Colonic mucosa (tissue), 4 donors: ENCODE results near the gene RPTN. TPM values are rescaled to one million over a fixed set of nuclear protein-coding genes. Genes with fewer than 3 reads are reported as not detected.

Source experiments
- DNase-seq: peaks from one replicate; pipeline ENCODE4 v3.0.0-alpha.2; 2020
- H3K27ac ChIP-seq: fragments of 200-600 bp; one replicate; pipeline ENCODE4 v1.8.0; 2021
- H3K27me3 ChIP-seq: fragments of 200-600 bp; one replicate; pipeline ENCODE4 v1.8.0; 2021
- H3K36me3 ChIP-seq: fragments of 200-600 bp; one replicate; pipeline ENCODE4 v1.8.0; 2021
- H3K4me1 ChIP-seq: fragments of 200-600 bp; one replicate; pipeline ENCODE4 v1.8.0; 2021; ENCODE audit warnings: mild to moderate bottlenecking
- H3K4me3 ChIP-seq: fragments of 200-600 bp; one replicate; pipeline ENCODE4 v1.8.0; 2021
- H3K9ac ChIP-seq, 2 donors: one replicate each; pipeline ENCODE4 v1.7.0; 2013; ENCODE audit warnings: control low read depth in 2 of 2, low read depth in 2 of 2, low read length in 2 of 2
- H3K9me3 ChIP-seq: fragments of 200-600 bp; one replicate; pipeline ENCODE4 v1.8.0; 2021
- intact Hi-C: fragments of 100-400 bp; cut with DNase I; formaldehyde crosslinking; loops from one replicate; pipeline ENCODE4 v1.14.1; 2022
- total RNA-seq, 2 donors: library from RNA; stranded (reverse); fragmentation: NEBNext Ultra II Directional in 1 of 2; extraction: Animal tissue kit (Norgen Biotek cat#: 25700) in 1 of 2; gene quantifications; one replicate each; pipeline ENCODE4 v1.2.1, GENCODE V29; 2021
- TF ChIP-seq, protein P1 (sequence below): fragments of 200-600 bp; IDR thresholded peaks from one replicate; pipeline ENCODE4 v1.8.0; 2022; ENCODE audit warnings: antibody characterized with exemption, mild to moderate bottlenecking
- donor health status: healthy.
- donor health status: DM: no; HTN: no; CAD: no.
- donor health status: DM: no; HTN: no; CAD: no.

RPTN gene
- total RNA-seq, 2 donors from 2014 or later = not detected

DNA sequence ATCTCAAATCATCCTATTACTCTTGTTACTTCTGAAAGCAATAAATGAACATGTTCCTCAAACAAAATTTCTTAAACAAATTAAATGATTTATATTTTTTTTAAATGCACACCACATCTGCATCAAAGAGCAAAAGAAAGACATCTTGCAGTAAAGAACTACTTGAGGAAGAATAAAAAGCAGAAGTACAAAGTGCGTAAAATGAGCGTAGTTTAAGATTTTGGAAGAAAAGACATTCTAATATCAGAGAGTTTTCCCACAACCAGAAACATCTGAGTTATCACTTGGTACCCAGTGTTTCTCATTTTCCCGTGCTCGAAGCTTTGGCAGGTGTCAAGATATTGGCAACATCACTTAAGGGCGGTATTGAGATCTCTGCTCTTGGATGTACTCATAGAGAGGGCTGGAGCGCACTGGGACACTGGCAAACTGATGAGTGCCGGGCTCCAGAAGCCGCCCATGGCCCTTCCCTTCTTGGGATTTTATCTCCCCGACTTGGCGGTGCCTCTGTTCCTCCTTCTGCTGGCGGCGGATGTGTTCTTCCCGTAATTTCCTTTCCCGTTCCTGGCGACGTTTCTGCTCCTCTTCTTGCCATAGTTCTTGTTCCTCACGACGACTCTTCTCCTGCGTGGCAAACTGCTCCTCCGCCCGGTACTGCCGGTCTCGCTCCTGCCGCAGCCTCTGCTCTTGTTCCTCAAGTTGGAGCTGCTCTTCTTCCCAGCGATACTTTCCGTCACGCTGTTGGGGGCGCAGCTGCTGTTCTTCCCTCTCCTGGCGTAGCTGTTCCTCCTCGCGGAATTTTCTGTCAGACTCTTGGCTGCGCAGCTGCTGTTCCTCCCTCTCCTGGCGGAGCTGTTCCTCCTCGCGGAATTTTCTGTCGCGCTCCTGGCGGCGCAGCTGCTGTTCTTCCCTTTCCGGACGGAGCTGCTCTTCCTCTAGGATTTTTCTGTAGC, 51.7 kb downstream of the RPTN start:
- Histone ChIP-seq H3K9ac (no peak overlapping the region), H3K4me1 (peaks cover 11% of the 10 kb centered on the region)
- peak; percentile 16 for DNase-seq

DNA sequence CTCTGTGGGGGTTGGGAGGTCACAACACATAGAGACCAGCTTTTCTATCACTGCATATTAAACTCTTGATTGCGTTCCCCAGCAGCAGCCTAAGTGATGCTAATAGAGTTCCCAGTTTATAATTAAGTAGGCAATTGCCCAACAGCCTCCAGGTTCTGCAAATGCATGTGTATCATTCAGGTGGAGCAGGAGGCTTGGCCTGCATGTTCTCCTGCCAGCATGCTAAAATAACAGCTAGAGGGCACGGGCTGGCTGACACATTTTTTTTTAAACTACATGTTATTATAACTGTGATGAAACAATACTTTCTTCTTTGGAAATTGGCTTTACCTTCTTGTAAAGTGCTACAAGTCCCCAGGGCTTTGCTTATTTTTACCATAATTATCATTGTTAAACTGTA, 54.2 kb downstream of the RPTN start:
- DNase-seq = no peak
- Histone ChIP-seq H3K9ac (no peak overlapping the region), H3K4me1 (peaks cover 7% of the 10 kb centered on the region), H3K36me3 (no peaks in the 10 kb centered on the region), H3K27ac (no peak overlapping the region), H3K27me3 (peaks cover 56% of the 10 kb centered on the region), H3K4me3 (no peak overlapping the region), H3K9me3 (no peaks in the 10 kb centered on the region)
- TF ChIP-seq, protein P1, sequence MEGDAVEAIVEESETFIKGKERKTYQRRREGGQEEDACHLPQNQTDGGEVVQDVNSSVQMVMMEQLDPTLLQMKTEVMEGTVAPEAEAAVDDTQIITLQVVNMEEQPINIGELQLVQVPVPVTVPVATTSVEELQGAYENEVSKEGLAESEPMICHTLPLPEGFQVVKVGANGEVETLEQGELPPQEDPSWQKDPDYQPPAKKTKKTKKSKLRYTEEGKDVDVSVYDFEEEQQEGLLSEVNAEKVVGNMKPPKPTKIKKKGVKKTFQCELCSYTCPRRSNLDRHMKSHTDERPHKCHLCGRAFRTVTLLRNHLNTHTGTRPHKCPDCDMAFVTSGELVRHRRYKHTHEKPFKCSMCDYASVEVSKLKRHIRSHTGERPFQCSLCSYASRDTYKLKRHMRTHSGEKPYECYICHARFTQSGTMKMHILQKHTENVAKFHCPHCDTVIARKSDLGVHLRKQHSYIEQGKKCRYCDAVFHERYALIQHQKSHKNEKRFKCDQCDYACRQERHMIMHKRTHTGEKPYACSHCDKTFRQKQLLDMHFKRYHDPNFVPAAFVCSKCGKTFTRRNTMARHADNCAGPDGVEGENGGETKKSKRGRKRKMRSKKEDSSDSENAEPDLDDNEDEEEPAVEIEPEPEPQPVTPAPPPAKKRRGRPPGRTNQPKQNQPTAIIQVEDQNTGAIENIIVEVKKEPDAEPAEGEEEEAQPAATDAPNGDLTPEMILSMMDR = no peak
- intact Hi-C loops = no loop called here

More for the DNA sequence above, 51.7 kb downstream of the RPTN start:
- TF ChIP-seq, protein P1 = no peak
- Histone ChIP-seq H3K36me3 (no peaks in the 10 kb centered on the region), H3K9me3 (no peaks in the 10 kb centered on the region), H3K27ac (no peak overlapping the region), H3K27me3 (peaks cover 76% of the 10 kb centered on the region), H3K4me3 (peak overlapping the region; percentile 25)
- intact Hi-C loops = no loop called here

Other genes with a start within 250 kb of the RPTN start
- 1 to 10 TPM; 6.6 to 7.7 TPM for gene THEM4, start 249.7 kb downstream of the RPTN start, total RNA-seq
- 1,000 to 10,000 TPM; 1,313 to 1,485 TPM for gene S100A10, start 165.4 kb downstream of the RPTN start, total RNA-seq
- gene S100A11, start 122.2 kb downstream of the RPTN start, total RNA-seq = 100 to 1,000 TPM; 194 to 260 TPM
- gene TCHHL1, start 70.2 kb downstream of the RPTN start, total RNA-seq = not detected
- not detected for gene TCHH, start 43.8 kb downstream of the RPTN start, total RNA-seq
- not detected for gene HRNR, start 65.0 kb upstream of the RPTN start, total RNA-seq
- not detected for gene FLG, start 166.0 kb upstream of the RPTN start, total RNA-seq
- gene FLG2, start 200.8 kb upstream of the RPTN start, total RNA-seq = not detected